K562 (cell line): ENCODE measurements around the gene EVX1.

Experiments used
- JUND ChIP-seq, 2 experiments: IDR thresholded peaks; 2 replicates in 1 of 2; 3 replicates in 1 of 2; pipeline ENCODE4 v1.6.1; 2011; ENCODE audit warnings: borderline replicate concordance in 2 of 2, low read depth in 2 of 2, low read length in 2 of 2, improper control_type of control experiment in 1 of 2, missing biosample characterization in 1 of 2, missing genetic modification characterization in 1 of 2, missing genetic modification reagents in 1 of 2
- LARP7 ChIP-seq: fragments of 450-650 bp; IDR thresholded peaks from 2 replicates; pipeline ENCODE4 v1.6.1; 2016
- MAZ ChIP-seq, 2 experiments: fragments of 450-650 bp in 1 of 2; sonication (generic) in 1 of 2; formaldehyde crosslinking; IDR thresholded peaks in 1 of 2; conservative IDR thresholded peaks in 1 of 2; 2 replicates each; pipeline versions ENCODE4 v1.4.0 to v1.5.0; 2020; ENCODE audit warnings: mild to moderate bottlenecking in 1 of 2, missing genetic modification reagents in 1 of 2
- NFATC3 ChIP-seq: fragments of 450-650 bp; IDR thresholded peaks from 2 replicates; pipeline ENCODE4 v1.6.1; 2017; ENCODE audit warnings: mild to moderate bottlenecking
- PML ChIP-seq: IDR thresholded peaks from 2 replicates; pipeline ENCODE4 v1.6.1; 2012; ENCODE audit warnings: low read length, inconsistent platforms
- ZNF253 ChIP-seq: fragments of 250-450 bp; sonication (Bioruptor Pico); conservative IDR thresholded peaks from 2 replicates; pipeline ENCODE4 v1.6.1; 2021; ENCODE audit warnings: mild to moderate bottlenecking
- ZNF76 ChIP-seq: fragments of 250-450 bp; sonication (Bioruptor Pico); IDR thresholded peaks from 2 replicates; pipeline ENCODE4 v1.4.0; 2020; ENCODE audit warnings: mild to moderate bottlenecking, moderate library complexity, borderline replicate concordance
- ZZZ3 ChIP-seq: fragments of 450-650 bp; IDR thresholded peaks from 2 replicates; pipeline ENCODE4 v1.6.1; 2016; ENCODE audit warnings: antibody characterized with exemption, mild to moderate bottlenecking, moderate library complexity
- TF ChIP-seq, protein P1 (sequence below): fragments of 200-600 bp; sonication (generic); IDR thresholded peaks from one replicate; pipeline ENCODE4 v1.6.1; 2012; ENCODE audit warnings: mild to moderate bottlenecking, low read depth, low read length, inconsistent platforms
- TF ChIP-seq, protein P2 (sequence below): sonication (generic); formaldehyde crosslinking; IDR thresholded peaks from 2 replicates; pipeline ENCODE4 v1.8.1; 2023; ENCODE audit warnings: mild to moderate bottlenecking, missing genetic modification reagents, moderate library complexity
- TF ChIP-seq, protein P3 (sequence below), 3 experiments: IDR thresholded peaks in 2 of 3; conservative IDR thresholded peaks in 1 of 3; 2 replicates each; pipeline ENCODE4 v1.5.1; 2011 to 2012; ENCODE audit warnings: low read length in 3 of 3, mild to moderate bottlenecking in 3 of 3, control low read depth in 2 of 3, improper control_type of control experiment in 1 of 3, inconsistent platforms in 1 of 3, low read depth in 1 of 3, mixed read lengths in 1 of 3, moderate library complexity in 1 of 3; ENCODE audit not compliant: insufficient read depth in 2 of 3

DNA sequence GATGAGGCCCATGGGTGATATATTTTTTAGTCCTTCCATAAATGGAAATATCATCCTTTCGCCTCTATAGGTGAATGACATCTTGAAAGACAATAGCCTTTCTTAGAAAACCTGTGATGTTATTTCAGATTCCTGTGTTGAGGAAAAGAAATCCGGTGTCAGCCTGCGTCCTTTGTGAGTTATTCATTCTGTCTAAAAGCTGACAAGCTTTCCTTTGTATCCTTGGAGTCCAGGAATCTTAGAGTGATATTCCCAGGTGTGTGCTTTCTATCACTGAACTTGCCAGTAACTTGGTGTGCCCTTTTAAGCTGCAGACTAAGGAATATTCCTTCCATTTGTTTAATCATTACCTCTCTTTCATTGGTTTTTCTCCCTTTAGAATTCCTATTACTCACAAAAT lies 41.0 kb downstream of the EVX1 start:
- TF ChIP-seq, protein P1, sequence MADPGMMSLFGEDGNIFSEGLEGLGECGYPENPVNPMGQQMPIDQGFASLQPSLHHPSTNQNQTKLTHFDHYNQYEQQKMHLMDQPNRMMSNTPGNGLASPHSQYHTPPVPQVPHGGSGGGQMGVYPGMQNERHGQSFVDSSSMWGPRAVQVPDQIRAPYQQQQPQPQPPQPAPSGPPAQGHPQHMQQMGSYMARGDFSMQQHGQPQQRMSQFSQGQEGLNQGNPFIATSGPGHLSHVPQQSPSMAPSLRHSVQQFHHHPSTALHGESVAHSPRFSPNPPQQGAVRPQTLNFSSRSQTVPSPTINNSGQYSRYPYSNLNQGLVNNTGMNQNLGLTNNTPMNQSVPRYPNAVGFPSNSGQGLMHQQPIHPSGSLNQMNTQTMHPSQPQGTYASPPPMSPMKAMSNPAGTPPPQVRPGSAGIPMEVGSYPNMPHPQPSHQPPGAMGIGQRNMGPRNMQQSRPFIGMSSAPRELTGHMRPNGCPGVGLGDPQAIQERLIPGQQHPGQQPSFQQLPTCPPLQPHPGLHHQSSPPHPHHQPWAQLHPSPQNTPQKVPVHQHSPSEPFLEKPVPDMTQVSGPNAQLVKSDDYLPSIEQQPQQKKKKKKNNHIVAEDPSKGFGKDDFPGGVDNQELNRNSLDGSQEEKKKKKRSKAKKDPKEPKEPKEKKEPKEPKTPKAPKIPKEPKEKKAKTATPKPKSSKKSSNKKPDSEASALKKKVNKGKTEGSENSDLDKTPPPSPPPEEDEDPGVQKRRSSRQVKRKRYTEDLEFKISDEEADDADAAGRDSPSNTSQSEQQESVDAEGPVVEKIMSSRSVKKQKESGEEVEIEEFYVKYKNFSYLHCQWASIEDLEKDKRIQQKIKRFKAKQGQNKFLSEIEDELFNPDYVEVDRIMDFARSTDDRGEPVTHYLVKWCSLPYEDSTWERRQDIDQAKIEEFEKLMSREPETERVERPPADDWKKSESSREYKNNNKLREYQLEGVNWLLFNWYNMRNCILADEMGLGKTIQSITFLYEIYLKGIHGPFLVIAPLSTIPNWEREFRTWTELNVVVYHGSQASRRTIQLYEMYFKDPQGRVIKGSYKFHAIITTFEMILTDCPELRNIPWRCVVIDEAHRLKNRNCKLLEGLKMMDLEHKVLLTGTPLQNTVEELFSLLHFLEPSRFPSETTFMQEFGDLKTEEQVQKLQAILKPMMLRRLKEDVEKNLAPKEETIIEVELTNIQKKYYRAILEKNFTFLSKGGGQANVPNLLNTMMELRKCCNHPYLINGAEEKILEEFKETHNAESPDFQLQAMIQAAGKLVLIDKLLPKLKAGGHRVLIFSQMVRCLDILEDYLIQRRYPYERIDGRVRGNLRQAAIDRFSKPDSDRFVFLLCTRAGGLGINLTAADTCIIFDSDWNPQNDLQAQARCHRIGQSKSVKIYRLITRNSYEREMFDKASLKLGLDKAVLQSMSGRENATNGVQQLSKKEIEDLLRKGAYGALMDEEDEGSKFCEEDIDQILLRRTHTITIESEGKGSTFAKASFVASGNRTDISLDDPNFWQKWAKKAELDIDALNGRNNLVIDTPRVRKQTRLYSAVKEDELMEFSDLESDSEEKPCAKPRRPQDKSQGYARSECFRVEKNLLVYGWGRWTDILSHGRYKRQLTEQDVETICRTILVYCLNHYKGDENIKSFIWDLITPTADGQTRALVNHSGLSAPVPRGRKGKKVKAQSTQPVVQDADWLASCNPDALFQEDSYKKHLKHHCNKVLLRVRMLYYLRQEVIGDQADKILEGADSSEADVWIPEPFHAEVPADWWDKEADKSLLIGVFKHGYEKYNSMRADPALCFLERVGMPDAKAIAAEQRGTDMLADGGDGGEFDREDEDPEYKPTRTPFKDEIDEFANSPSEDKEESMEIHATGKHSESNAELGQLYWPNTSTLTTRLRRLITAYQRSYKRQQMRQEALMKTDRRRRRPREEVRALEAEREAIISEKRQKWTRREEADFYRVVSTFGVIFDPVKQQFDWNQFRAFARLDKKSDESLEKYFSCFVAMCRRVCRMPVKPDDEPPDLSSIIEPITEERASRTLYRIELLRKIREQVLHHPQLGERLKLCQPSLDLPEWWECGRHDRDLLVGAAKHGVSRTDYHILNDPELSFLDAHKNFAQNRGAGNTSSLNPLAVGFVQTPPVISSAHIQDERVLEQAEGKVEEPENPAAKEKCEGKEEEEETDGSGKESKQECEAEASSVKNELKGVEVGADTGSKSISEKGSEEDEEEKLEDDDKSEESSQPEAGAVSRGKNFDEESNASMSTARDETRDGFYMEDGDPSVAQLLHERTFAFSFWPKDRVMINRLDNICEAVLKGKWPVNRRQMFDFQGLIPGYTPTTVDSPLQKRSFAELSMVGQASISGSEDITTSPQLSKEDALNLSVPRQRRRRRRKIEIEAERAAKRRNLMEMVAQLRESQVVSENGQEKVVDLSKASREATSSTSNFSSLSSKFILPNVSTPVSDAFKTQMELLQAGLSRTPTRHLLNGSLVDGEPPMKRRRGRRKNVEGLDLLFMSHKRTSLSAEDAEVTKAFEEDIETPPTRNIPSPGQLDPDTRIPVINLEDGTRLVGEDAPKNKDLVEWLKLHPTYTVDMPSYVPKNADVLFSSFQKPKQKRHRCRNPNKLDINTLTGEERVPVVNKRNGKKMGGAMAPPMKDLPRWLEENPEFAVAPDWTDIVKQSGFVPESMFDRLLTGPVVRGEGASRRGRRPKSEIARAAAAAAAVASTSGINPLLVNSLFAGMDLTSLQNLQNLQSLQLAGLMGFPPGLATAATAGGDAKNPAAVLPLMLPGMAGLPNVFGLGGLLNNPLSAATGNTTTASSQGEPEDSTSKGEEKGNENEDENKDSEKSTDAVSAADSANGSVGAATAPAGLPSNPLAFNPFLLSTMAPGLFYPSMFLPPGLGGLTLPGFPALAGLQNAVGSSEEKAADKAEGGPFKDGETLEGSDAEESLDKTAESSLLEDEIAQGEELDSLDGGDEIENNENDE: no peak
- TF ChIP-seq, protein P2, sequence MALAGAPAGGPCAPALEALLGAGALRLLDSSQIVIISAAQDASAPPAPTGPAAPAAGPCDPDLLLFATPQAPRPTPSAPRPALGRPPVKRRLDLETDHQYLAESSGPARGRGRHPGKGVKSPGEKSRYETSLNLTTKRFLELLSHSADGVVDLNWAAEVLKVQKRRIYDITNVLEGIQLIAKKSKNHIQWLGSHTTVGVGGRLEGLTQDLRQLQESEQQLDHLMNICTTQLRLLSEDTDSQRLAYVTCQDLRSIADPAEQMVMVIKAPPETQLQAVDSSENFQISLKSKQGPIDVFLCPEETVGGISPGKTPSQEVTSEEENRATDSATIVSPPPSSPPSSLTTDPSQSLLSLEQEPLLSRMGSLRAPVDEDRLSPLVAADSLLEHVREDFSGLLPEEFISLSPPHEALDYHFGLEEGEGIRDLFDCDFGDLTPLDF (CRISPR knock-in tag): no peak
- no peak for TF ChIP-seq ZZZ3
- no peak for TF ChIP-seq ZNF76 (CRISPR knock-in tag)
- TF ChIP-seq, protein P3, sequence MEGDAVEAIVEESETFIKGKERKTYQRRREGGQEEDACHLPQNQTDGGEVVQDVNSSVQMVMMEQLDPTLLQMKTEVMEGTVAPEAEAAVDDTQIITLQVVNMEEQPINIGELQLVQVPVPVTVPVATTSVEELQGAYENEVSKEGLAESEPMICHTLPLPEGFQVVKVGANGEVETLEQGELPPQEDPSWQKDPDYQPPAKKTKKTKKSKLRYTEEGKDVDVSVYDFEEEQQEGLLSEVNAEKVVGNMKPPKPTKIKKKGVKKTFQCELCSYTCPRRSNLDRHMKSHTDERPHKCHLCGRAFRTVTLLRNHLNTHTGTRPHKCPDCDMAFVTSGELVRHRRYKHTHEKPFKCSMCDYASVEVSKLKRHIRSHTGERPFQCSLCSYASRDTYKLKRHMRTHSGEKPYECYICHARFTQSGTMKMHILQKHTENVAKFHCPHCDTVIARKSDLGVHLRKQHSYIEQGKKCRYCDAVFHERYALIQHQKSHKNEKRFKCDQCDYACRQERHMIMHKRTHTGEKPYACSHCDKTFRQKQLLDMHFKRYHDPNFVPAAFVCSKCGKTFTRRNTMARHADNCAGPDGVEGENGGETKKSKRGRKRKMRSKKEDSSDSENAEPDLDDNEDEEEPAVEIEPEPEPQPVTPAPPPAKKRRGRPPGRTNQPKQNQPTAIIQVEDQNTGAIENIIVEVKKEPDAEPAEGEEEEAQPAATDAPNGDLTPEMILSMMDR (IDR thresholded peaks at IDR 0.05 in 2 of 3, conservative IDR thresholded peaks at IDR 0.05 in 1 of 3; ENCODE audit: insufficient read depth in 2 of 3, low read depth in 1 of 3, low read length in 3 of 3): no peak
- TF ChIP-seq MAZ (CRISPR knock-in tag; conservative IDR thresholded peaks at IDR 0.05 in 1 of 2, IDR thresholded peaks at IDR 0.05 in 1 of 2): no peak
- TF ChIP-seq NFATC3: no peak
- TF ChIP-seq LARP7: no peak
- TF ChIP-seq PML: no peak
- TF ChIP-seq ZNF253: no peak
- no peak for TF ChIP-seq JUND (IDR thresholded peaks at IDR 0.05; ENCODE audit: borderline replicate concordance, low read depth, low read length)
- no peak for TF ChIP-seq JUND (tag; IDR thresholded peaks at IDR 0.05; ENCODE audit: borderline replicate concordance, low read depth, low read length)
